Colonic mucosa (tissue), 4 donors: Measurements from ENCODE around the gene SYN1. TPM values are rescaled to one million over a fixed set of nuclear protein-coding genes. Genes with fewer than 3 reads are reported as not detected.

Experiments used
- DNase-seq: peaks from one replicate; pipeline ENCODE4 v3.0.0-alpha.2; 2020
- H3K27ac ChIP-seq: fragments of 200-600 bp; one replicate; pipeline ENCODE4 v1.8.0; 2021
- H3K27me3 ChIP-seq: fragments of 200-600 bp; one replicate; pipeline ENCODE4 v1.8.0; 2021
- H3K36me3 ChIP-seq: fragments of 200-600 bp; one replicate; pipeline ENCODE4 v1.8.0; 2021
- H3K4me1 ChIP-seq: fragments of 200-600 bp; one replicate; pipeline ENCODE4 v1.8.0; 2021; ENCODE audit warnings: mild to moderate bottlenecking
- H3K4me3 ChIP-seq: fragments of 200-600 bp; one replicate; pipeline ENCODE4 v1.8.0; 2021
- H3K9ac ChIP-seq, 2 donors: one replicate each; pipeline ENCODE4 v1.7.0; 2013; ENCODE audit warnings: control low read depth in 2 of 2, low read depth in 2 of 2, low read length in 2 of 2
- H3K9me3 ChIP-seq: fragments of 200-600 bp; one replicate; pipeline ENCODE4 v1.8.0; 2021
- CTCF ChIP-seq: fragments of 200-600 bp; IDR thresholded peaks from one replicate; pipeline ENCODE4 v1.8.0; 2022; ENCODE audit warnings: antibody characterized with exemption, mild to moderate bottlenecking
- intact Hi-C: fragments of 100-400 bp; cut with DNase I; formaldehyde crosslinking; loops from one replicate; pipeline ENCODE4 v1.14.1; 2022
- total RNA-seq, 2 donors: library from RNA; stranded (reverse); fragmentation: NEBNext Ultra II Directional in 1 of 2; extraction: Animal tissue kit (Norgen Biotek cat#: 25700) in 1 of 2; gene quantifications; one replicate each; pipeline ENCODE4 v1.2.1, GENCODE V29; 2021
- donor health status: healthy.
- donor health status: DM: no; HTN: no; CAD: no.
- donor health status: DM: no; HTN: no; CAD: no.

Gene SYN1
- total RNA-seq, 2 donors from 2014 or later: 0.96 to 1.5 TPM

- Histone ChIP-seq H3K9ac (no peak overlapping the region), H3K4me1 (no peaks in the 10 kb centered on the region), H3K27me3 (no peaks in the 10 kb centered on the region), H3K4me3 (no peak overlapping the region), H3K9me3 (no peaks in the 10 kb centered on the region), H3K27ac (no peak overlapping the region), H3K36me3 (no peaks in the 10 kb centered on the region)
- intact Hi-C loops: no loop called here
- TF ChIP-seq CTCF: no peak
- peak; percentile 13 for DNase-seq
Measured at GRCh38 chrX:47586043-47586787, 33.4 kb downstream of the SYN1 start.

GRCh38 chrX:47585273-47585672, 34.4 kb downstream of the SYN1 start:
- Histone ChIP-seq H3K9ac (no peak overlapping the region), H3K4me3 (no peak overlapping the region), H3K9me3 (no peaks in the 10 kb centered on the region), H3K27me3 (no peaks in the 10 kb centered on the region), H3K36me3 (no peaks in the 10 kb centered on the region), H3K4me1 (no peaks in the 10 kb centered on the region), H3K27ac (no peak overlapping the region)
- intact Hi-C loops: no loop called here
- DNase-seq: no peak
- TF ChIP-seq CTCF: no peak

- no peak overlapping the region for H3K4me3 ChIP-seq
Measured at GRCh38 chrX:47584714-47585113, 34.9 kb downstream of the SYN1 start.

GRCh38 chrX:47583240-47583861, 36.3 kb downstream of the SYN1 start:
- intact Hi-C loops: no loop called here
- peak overlapping the region in 1 of 2 donors; percentile 39 for H3K9ac ChIP-seq

More at GRCh38 chrX:47584714-47585113, 34.9 kb downstream of the SYN1 start:
- no peaks in the 10 kb centered on the region for H3K36me3 ChIP-seq
- no peaks in the 10 kb centered on the region for H3K4me1 ChIP-seq
- H3K9me3 ChIP-seq: no peaks in the 10 kb centered on the region
- DNase-seq: no peak
- H3K9ac ChIP-seq: no peak overlapping the region
- no peaks in the 10 kb centered on the region for H3K27me3 ChIP-seq
- intact Hi-C loops: no loop called here
- TF ChIP-seq CTCF: no peak
- H3K27ac ChIP-seq: no peak overlapping the region

More at GRCh38 chrX:47583240-47583861, 36.3 kb downstream of the SYN1 start:
- H3K4me3 ChIP-seq: peak overlapping the region; percentile 13
- no peak overlapping the region for H3K27ac ChIP-seq
- no peaks in the 10 kb centered on the region for H3K4me1 ChIP-seq
- no peaks in the 10 kb centered on the region for H3K36me3 ChIP-seq
- DNase-seq: no peak
- H3K9me3 ChIP-seq: no peaks in the 10 kb centered on the region
- no peak for TF ChIP-seq CTCF
- no peaks in the 10 kb centered on the region for H3K27me3 ChIP-seq
